K562 (cell line): ENCODE measurements around the gene BRPF1. TPM values are rescaled to one million over a fixed set of nuclear protein-coding genes. Genes with fewer than 3 reads are reported as not detected.

Experiments used
- ATAC-seq: fragments of 200-7000 bp; cut with Tn5 transposase; 3 replicates; pipeline ENCODE4 v1.9.1; 2020; ENCODE audit warnings: moderate library complexity
- BruUV-seq: library from RNA; stranded (reverse); fragments of 400-500 nt; replicated peaks from 2 replicates; lab custom pipeline; 2021; lab: Mats Ljungman, UMichigan
- CTCF ChIA-PET: fragments of 300-600 bp; formaldehyde crosslinking; extraction: SDS; loops from one replicate; lab custom pipeline; 2021; ENCODE audit warnings: low intra/inter-chr PET ratio; lab: Yijun Ruan, JAX
- POLR2A ChIA-PET: fragments of 300-600, 350-650 bp; sonication (Branson Sonifier 250); formaldehyde crosslinking; extraction: SDS; loops from one replicate; lab custom pipeline; 2021; ENCODE audit warnings: antibody characterized with exemption, inconsistent platforms; lab: Yijun Ruan, JAX
- DNase-seq, 4 experiments: peaks; one replicate each; pipeline versions ENCODE4 v3.0.0 to v3.0.0-alpha.2; 2011 to 2018; ENCODE audit warnings: low spot score in 3 of 4, mixed read lengths in 3 of 4; ENCODE audit errors: extremely low read depth in 1 of 4
- FAIRE-seq: peaks from 2 replicates; lab custom pipeline; 2011; peaks lifted over from hg19 to GRCh38; lab: Jason Lieb, UNC
- H2AFZ ChIP-seq: 2 replicates; pipeline ENCODE4 v1.6.0; 2011; ENCODE audit warnings: low read depth, low read length, control low read depth, inconsistent platforms
- H3K27ac ChIP-seq: fragments of 200-600 bp; 3 replicates; pipeline ENCODE4 v1.8.0; 2011; ENCODE audit warnings: low read depth, mild to moderate bottlenecking, control low read depth, inconsistent platforms, low read length, moderate library complexity, mixed read lengths; ENCODE audit errors: extremely low read depth
- H3K27me3 ChIP-seq, 2 experiments: fragments of 300-600 bp in 1 of 2; 2 replicates in 1 of 2; 3 replicates in 1 of 2; pipeline versions ENCODE4 v1.6.0 to v1.8.0; 2011; ENCODE audit warnings: inconsistent platforms in 2 of 2, low read length in 2 of 2, mild to moderate bottlenecking in 1 of 2, mixed read lengths in 1 of 2, moderate library complexity in 1 of 2; ENCODE audit not compliant: control insufficient read depth in 2 of 2, insufficient read depth in 2 of 2
- H3K36me3 ChIP-seq: fragments of 300-600 bp; 3 replicates; pipeline ENCODE4 v1.8.0; 2011; ENCODE audit warnings: mild to moderate bottlenecking, low read length, inconsistent platforms; ENCODE audit not compliant: control insufficient read depth, insufficient read depth
- H3K4me1 ChIP-seq, 2 experiments: fragments of 200-600 bp in 1 of 2; replicated peaks in 1 of 2; 2 replicates in 1 of 2; 3 replicates in 1 of 2; pipeline versions ENCODE4 v1.5.1 to v1.8.0; 2011; ENCODE audit warnings: inconsistent platforms in 2 of 2, low read length in 2 of 2, mild to moderate bottlenecking in 1 of 2, mixed read lengths in 1 of 2, moderate library complexity in 1 of 2; ENCODE audit not compliant: control insufficient read depth in 2 of 2, insufficient read depth in 2 of 2
- H3K4me2 ChIP-seq: 2 replicates; pipeline ENCODE4 v1.6.1; 2011; ENCODE audit warnings: low read length, control low read depth, inconsistent platforms, mixed read lengths; ENCODE audit not compliant: insufficient read depth
- H3K4me3 ChIP-seq: fragments of 200-600 bp; sonication (generic), shearing (Covaris generic); 2 replicates; pipeline ENCODE4 v1.5.1; 2016; ENCODE audit warnings: control low read depth, inconsistent platforms
- H3K79me2 ChIP-seq: fragments of 200-600 bp; 3 replicates; pipeline ENCODE4 v1.8.0; 2011; ENCODE audit warnings: low read length, inconsistent platforms; ENCODE audit not compliant: control insufficient read depth, insufficient read depth
- H3K9ac ChIP-seq, 2 experiments: 2 replicates each; pipeline versions ENCODE4 v1.6.0 to v1.6.1; 2011; ENCODE audit warnings: low read depth in 2 of 2, low read length in 2 of 2, control low read depth in 1 of 2, inconsistent platforms in 1 of 2, mild to moderate bottlenecking in 1 of 2, mixed read lengths in 1 of 2; ENCODE audit not compliant: insufficient read depth in 1 of 2
- H3K9me1 ChIP-seq: one replicate; pipeline ENCODE4 v1.6.0; 2011; ENCODE audit warnings: inconsistent platforms, mild to moderate bottlenecking, low read length, moderate library complexity; ENCODE audit not compliant: control insufficient read depth, insufficient read depth
- H3K9me3 ChIP-seq: replicated peaks from 2 replicates; pipeline ENCODE4 v1.5.1; 2011; ENCODE audit warnings: low read depth, low read length, inconsistent platforms; ENCODE audit not compliant: control insufficient read depth, insufficient read depth
- H4K20me1 ChIP-seq: replicated peaks from 2 replicates; pipeline ENCODE4 v1.6.1; 2011; ENCODE audit warnings: low read length, inconsistent platforms, mixed read lengths; ENCODE audit not compliant: control insufficient read depth, insufficient read depth
- CTBP1 ChIP-seq: fragments of 450-650 bp; IDR thresholded peaks from 2 replicates; pipeline ENCODE4 v1.6.1; 2016; ENCODE audit warnings: borderline replicate concordance
- SMAD3 ChIP-seq: fragments of 450-650 bp; formaldehyde crosslinking; conservative IDR thresholded peaks from 2 replicates; pipeline ENCODE4 v1.4.0; 2020; ENCODE audit warnings: mild to moderate bottlenecking
- WGBS: fragments of 100-300 bp; shearing (Covaris generic); methylation state at CpG from one replicate; pipeline ENCODE4 v1.1.6; 2016; ENCODE audit warnings: low coverage, mixed read lengths; ENCODE audit not compliant: insufficient coverage; ENCODE audit errors: missing lambda C conversion rate; 5-methylcytosine and 5-hydroxymethylcytosine counted together
- in situ Hi-C: fragments of 300-500 bp; cut with MboI; formaldehyde crosslinking; loops from 4 replicates; pipeline ENCODE4 v1.15.0; 2018; ENCODE audit warnings: inconsistent platforms, mixed read lengths
- intact Hi-C: fragments of 100-400 bp; cut with micrococcal nuclease; formaldehyde crosslinking; loops from 2 replicates; pipeline ENCODE4 v1.14.2; 2022
- polyA plus RNA-seq, 8 experiments: library from polyadenylated mRNA; depleted of rRNA in 4 of 8; stranded (reverse) in 5 of 8; unstranded in 3 of 8; fragments of >200 nt; fragmentation: Nextera tagmentation in 2 of 8; fragmentation: Illumina TruSeq in 1 of 8; extraction: Ambion mirVana in 2 of 8; extraction: Trizol in 1 of 8; gene quantifications; 2 replicates each; pipeline versions ENCODE4 v1.2.1 to v1.2.3, GENCODE V29; 2011 to 2014; ENCODE audit warnings: inconsistent platforms in 1 of 8, missing spikeins in 1 of 8
- total RNA-seq, 7 experiments: library from RNA; depleted of rRNA in 6 of 7; stranded (reverse); fragments of >200 nt in 6 of 7; fragmentation: Illumina TruSeq in 2 of 7; extraction: Trizol in 2 of 7; gene quantifications; 2 replicates each; pipeline versions ENCODE4 v1.2.1 to v1.2.3, GENCODE V29; 2011 to 2021; ENCODE audit warnings: low replicate concordance in 1 of 7
- TF ChIP-seq, protein P1 (sequence below): fragments of 250-450 bp; sonication (Bioruptor Pico); IDR thresholded peaks from 2 replicates; pipeline ENCODE4 v1.4.0; 2020
- TF ChIP-seq, protein P2 (sequence below), 2 experiments: fragments of 450-650 bp; formaldehyde crosslinking in 1 of 2; IDR thresholded peaks; 2 replicates each; pipeline versions ENCODE4 v1.4.0 to v1.6.1; 2014 to 2020; ENCODE audit warnings: mild to moderate bottlenecking in 2 of 2, borderline replicate concordance in 1 of 2, low read depth in 1 of 2
- TF ChIP-seq, protein P3 (sequence below): fragments of 250-450 bp; sonication (Bioruptor Pico); IDR thresholded peaks from 2 replicates; pipeline ENCODE4 v1.9.0; 2021; ENCODE audit warnings: mild to moderate bottlenecking

BRPF1 gene
- total and polyA plus RNA-seq, 9 of the 15 experiments (the other 6 are each of a cell fraction or from before 2014, with no cell fraction given) = 1.1 to 40.2 (median 23.5) TPM

DNA sequence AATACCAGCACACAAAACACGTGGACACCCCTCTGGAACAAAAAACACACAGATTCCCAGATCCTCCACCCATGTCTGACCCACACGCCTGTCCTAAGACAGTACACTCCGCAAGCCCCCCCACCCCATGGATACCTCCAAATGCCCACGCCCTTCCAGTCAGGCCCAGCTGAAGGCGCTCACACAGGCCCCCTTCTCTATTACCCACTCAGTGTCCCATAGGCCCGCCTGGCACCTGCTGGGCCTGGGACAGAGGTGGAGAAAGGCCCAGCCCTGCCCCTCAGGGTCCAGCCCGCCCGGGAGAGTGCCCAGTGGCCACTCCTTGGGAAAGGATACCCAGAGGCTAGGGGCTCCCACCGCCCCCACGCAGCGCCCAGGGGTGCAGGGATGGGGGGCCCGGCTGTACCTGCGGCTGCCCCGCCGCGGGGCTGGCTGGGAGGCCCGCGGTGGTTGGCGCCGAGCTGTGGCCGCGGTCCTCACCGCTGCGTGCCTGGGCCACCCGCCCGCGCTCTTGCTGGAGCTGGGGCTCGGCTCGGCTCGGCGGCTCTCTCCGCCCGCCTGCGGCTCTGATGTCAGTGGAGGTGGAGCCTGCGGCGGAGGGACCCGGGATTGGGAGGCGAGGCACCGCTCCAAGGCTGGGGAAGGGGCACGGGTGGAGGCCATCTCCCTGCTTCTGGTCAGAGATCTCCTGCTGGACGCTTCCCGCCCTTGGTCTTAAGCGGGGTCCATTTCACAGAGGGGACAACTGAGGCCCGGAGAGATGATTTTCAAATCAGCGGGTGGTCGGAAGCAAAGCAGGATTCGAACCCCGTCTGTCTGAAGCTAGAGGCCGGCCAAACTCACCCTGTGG, 38.1 kb downstream of the BRPF1 start, which contains the start of gene CAMK1:
TSS of gene CAMK1 (minus strand) at position 522 of the 850 bp plus-strand sequence. CDS start 2,198 bp downstream, outside the sequence.
- H3K36me3 ChIP-seq = no peaks in the 10 kb centered on the region
- ATAC-seq (peak; percentile 89), DNase-seq (peak; percentile 60 to 76 (median 72)), FAIRE-seq (no peak)
- H3K79me2 ChIP-seq = no peaks in the 10 kb centered on the region
- CTCF ChIA-PET = no interaction called here
- no peaks in the 10 kb centered on the region for H3K9me3 ChIP-seq
- peak within 1 kb of the TSS; percentile 48 to 79; a peak in 3 of 4 replicates for H3K9ac ChIP-seq
- WGBS = 42% methylated on average over 39 of the region's 49 CpGs
- H3K27ac ChIP-seq = no peak within 1 kb of the TSS
- H3K9me1 ChIP-seq = no peaks in the 10 kb centered on the region
- no peaks in the 10 kb centered on the region for H4K20me1 ChIP-seq
- no peaks in the 10 kb centered on the region for H3K27me3 ChIP-seq
- POLR2A ChIA-PET = interaction anchor here (0.6 to 0.9 kb wide), 5 partner anchors 10 to 316 kb away, joined by 3 to 5 read pairs (median 4); partner anchors contain the start of gene EMC3
- intact Hi-C loops (no loop called here), in situ Hi-C loops (no loop called here)
- H2AFZ ChIP-seq = peak within 1 kb of the TSS; percentile 83
- H3K4me1 ChIP-seq = peaks cover 0 to 19% of the 10 kb centered on the region in 2 experiments; a peak in 3 of 5 replicates
- no TSS peak for BruUV-seq
- H3K4me2 ChIP-seq = peak within 1 kb of the TSS; percentile 71
- H3K4me3 ChIP-seq = peak within 1 kb of the TSS; percentile 37
- TF ChIP-seq, protein P1, sequence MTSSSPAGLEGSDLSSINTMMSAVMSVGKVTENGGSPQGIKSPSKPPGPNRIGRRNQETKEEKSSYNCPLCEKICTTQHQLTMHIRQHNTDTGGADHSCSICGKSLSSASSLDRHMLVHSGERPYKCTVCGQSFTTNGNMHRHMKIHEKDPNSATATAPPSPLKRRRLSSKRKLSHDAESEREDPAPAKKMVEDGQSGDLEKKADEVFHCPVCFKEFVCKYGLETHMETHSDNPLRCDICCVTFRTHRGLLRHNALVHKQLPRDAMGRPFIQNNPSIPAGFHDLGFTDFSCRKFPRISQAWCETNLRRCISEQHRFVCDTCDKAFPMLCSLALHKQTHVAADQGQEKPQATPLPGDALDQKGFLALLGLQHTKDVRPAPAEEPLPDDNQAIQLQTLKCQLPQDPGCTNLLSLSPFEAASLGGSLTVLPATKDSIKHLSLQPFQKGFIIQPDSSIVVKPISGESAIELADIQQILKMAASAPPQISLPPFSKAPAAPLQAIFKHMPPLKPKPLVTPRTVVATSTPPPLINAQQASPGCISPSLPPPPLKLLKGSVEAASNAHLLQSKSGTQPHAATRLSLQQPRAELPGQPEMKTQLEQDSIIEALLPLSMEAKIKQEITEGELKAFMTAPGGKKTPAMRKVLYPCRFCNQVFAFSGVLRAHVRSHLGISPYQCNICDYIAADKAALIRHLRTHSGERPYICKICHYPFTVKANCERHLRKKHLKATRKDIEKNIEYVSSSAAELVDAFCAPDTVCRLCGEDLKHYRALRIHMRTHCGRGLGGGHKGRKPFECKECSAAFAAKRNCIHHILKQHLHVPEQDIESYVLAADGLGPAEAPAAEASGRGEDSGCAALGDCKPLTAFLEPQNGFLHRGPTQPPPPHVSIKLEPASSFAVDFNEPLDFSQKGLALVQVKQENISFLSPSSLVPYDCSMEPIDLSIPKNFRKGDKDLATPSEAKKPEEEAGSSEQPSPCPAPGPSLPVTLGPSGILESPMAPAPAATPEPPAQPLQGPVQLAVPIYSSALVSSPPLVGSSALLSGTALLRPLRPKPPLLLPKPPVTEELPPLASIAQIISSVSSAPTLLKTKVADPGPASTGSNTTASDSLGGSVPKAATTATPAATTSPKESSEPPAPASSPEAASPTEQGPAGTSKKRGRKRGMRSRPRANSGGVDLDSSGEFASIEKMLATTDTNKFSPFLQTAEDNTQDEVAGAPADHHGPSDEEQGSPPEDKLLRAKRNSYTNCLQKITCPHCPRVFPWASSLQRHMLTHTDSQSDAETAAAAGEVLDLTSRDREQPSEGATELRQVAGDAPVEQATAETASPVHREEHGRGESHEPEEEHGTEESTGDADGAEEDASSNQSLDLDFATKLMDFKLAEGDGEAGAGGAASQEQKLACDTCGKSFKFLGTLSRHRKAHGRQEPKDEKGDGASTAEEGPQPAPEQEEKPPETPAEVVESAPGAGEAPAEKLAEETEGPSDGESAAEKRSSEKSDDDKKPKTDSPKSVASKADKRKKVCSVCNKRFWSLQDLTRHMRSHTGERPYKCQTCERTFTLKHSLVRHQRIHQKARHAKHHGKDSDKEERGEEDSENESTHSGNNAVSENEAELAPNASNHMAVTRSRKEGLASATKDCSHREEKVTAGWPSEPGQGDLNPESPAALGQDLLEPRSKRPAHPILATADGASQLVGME (CRISPR knock-in tag) = no peak
- TF ChIP-seq CTBP1 (no peak), SMAD3 (CRISPR knock-in tag) (no peak)
- TF ChIP-seq, protein P2, sequence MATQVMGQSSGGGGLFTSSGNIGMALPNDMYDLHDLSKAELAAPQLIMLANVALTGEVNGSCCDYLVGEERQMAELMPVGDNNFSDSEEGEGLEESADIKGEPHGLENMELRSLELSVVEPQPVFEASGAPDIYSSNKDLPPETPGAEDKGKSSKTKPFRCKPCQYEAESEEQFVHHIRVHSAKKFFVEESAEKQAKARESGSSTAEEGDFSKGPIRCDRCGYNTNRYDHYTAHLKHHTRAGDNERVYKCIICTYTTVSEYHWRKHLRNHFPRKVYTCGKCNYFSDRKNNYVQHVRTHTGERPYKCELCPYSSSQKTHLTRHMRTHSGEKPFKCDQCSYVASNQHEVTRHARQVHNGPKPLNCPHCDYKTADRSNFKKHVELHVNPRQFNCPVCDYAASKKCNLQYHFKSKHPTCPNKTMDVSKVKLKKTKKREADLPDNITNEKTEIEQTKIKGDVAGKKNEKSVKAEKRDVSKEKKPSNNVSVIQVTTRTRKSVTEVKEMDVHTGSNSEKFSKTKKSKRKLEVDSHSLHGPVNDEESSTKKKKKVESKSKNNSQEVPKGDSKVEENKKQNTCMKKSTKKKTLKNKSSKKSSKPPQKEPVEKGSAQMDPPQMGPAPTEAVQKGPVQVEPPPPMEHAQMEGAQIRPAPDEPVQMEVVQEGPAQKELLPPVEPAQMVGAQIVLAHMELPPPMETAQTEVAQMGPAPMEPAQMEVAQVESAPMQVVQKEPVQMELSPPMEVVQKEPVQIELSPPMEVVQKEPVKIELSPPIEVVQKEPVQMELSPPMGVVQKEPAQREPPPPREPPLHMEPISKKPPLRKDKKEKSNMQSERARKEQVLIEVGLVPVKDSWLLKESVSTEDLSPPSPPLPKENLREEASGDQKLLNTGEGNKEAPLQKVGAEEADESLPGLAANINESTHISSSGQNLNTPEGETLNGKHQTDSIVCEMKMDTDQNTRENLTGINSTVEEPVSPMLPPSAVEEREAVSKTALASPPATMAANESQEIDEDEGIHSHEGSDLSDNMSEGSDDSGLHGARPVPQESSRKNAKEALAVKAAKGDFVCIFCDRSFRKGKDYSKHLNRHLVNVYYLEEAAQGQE (IDR thresholded peaks at IDR 0.05; ENCODE audit: borderline replicate concordance) = no peak
- TF ChIP-seq, protein P2 (CRISPR knock-in tag; IDR thresholded peaks at IDR 0.05; ENCODE audit: low read depth) = no peak
- TF ChIP-seq, protein P3, sequence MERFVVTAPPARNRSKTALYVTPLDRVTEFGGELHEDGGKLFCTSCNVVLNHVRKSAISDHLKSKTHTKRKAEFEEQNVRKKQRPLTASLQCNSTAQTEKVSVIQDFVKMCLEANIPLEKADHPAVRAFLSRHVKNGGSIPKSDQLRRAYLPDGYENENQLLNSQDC (CRISPR knock-in tag) = no peak
